Loucy (cell line): Measurements from ENCODE around the gene SULT1A3.
"Not testable (repeated sequence)": the region's sequence is repeated elsewhere in the genome, so short reads cannot be mapped to it uniquely, and the experiment has no call there.

ENCODE experiments used
- H2AFZ ChIP-seq: fragments of 200-600 bp; sonication (generic); 2 replicates; pipeline ENCODE4 v1.6.0; 2016; ENCODE audit warnings: antibody characterized with exemption, mild to moderate bottlenecking, low read length, moderate library complexity
- H3F3A ChIP-seq: fragments of 200-600 bp; 2 replicates; pipeline ENCODE4 v1.6.0; 2016; ENCODE audit warnings: antibody characterized with exemption, low read depth, mild to moderate bottlenecking
- H3K27me3 ChIP-seq: fragments of 200-600 bp; sonication (generic); 2 replicates; pipeline ENCODE4 v1.6.1; 2014; ENCODE audit warnings: low read length, mild to moderate bottlenecking; ENCODE audit not compliant: insufficient read depth, poor library complexity, severe bottlenecking
- H3K36me3 ChIP-seq: fragments of 200-600 bp; sonication (generic); 2 replicates; pipeline ENCODE4 v1.6.1; 2016; ENCODE audit warnings: low read length; ENCODE audit not compliant: insufficient read depth
- H3K4me1 ChIP-seq: fragments of 200-600 bp; sonication (generic); 2 replicates; pipeline ENCODE4 v1.5.1; 2014; ENCODE audit warnings: low read length, mild to moderate bottlenecking; ENCODE audit not compliant: insufficient read depth, poor library complexity, severe bottlenecking
- H3K4me2 ChIP-seq: fragments of 200-600 bp; sonication (generic); 2 replicates; pipeline ENCODE4 v1.6.0; 2014; ENCODE audit warnings: antibody characterized with exemption, low read length, low read depth, mild to moderate bottlenecking; ENCODE audit not compliant: poor library complexity, severe bottlenecking
- H3K4me3 ChIP-seq: fragments of 200-600 bp; sonication (generic); 2 replicates; pipeline ENCODE4 v1.5.1; 2014; ENCODE audit warnings: low read length, mild to moderate bottlenecking, mixed read lengths; ENCODE audit not compliant: poor library complexity, severe bottlenecking
- H3K79me2 ChIP-seq: fragments of 200-600 bp; sonication (generic); 2 replicates; pipeline ENCODE4 v1.6.1; 2014; ENCODE audit warnings: low read length; ENCODE audit not compliant: insufficient read depth
- H3K9ac ChIP-seq: fragments of 200-600 bp; sonication (generic); 2 replicates; pipeline ENCODE4 v1.6.0; 2014; ENCODE audit warnings: mild to moderate bottlenecking, low read depth, low read length, moderate library complexity; ENCODE audit not compliant: poor library complexity, severe bottlenecking
- H3K9me2 ChIP-seq: fragments of 200-600 bp; sonication (generic); replicated peaks from 2 replicates; pipeline ENCODE4 v1.6.1; 2016; ENCODE audit warnings: low read depth, low read length, mixed read lengths
- H3K9me3 ChIP-seq: fragments of 200-600 bp; sonication (generic); 2 replicates; pipeline ENCODE4 v1.6.1; 2014; ENCODE audit warnings: mild to moderate bottlenecking, antibody characterized with exemption, low read length, low read depth; ENCODE audit not compliant: insufficient read depth
- H4K20me1 ChIP-seq: fragments of 200-600 bp; sonication (generic); 2 replicates; pipeline ENCODE4 v1.6.0; 2014; ENCODE audit warnings: antibody characterized with exemption, low read length, mild to moderate bottlenecking; ENCODE audit not compliant: insufficient read depth, poor library complexity, severe bottlenecking
- EZH2phosphoT487 ChIP-seq: fragments of 200-600 bp; IDR thresholded peaks from 2 replicates; pipeline ENCODE4 v1.6.1; 2018; ENCODE audit warnings: antibody characterized with exemption, mild to moderate bottlenecking, moderate library complexity, borderline replicate concordance
- TF ChIP-seq, protein P1 (sequence below): fragments of 200-600 bp; sonication (generic); conservative IDR thresholded peaks from 2 replicates; pipeline ENCODE4 v1.5.1; 2014; ENCODE audit warnings: mild to moderate bottlenecking, antibody characterized with exemption, low read length

The SULT1A3 gene

DNA sequence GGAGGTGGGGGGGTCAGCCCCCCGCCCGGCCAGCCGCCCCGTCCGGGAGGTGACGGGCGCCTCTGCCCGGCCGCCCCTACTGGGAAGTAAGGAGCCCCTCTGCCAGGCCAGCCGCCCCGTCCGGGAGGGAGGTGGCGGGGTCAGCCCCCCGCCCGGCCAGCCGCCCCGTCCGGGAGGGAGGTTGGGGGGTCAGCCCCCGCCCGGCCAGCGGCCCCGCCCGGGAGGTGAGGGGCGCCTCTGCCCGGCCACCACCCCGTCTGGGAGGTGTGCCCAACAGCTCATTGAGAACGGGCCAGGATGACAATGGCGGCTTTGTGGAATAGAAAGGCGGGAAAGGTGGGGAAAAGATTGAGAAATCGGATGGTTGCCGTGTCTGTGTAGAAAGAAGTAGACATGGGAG lies 28.9 kb upstream of the SULT1A3 start:
- H3K79me2 ChIP-seq, H3K36me3 ChIP-seq, H3K9me2 ChIP-seq, H3F3A ChIP-seq, H3K9ac ChIP-seq, H3K4me2 ChIP-seq, H3K9me3 ChIP-seq, H4K20me1 ChIP-seq, H2AFZ ChIP-seq, H3K4me3 ChIP-seq, H3K27me3 ChIP-seq, H3K4me1 ChIP-seq: not testable (repeated sequence)

DNA sequence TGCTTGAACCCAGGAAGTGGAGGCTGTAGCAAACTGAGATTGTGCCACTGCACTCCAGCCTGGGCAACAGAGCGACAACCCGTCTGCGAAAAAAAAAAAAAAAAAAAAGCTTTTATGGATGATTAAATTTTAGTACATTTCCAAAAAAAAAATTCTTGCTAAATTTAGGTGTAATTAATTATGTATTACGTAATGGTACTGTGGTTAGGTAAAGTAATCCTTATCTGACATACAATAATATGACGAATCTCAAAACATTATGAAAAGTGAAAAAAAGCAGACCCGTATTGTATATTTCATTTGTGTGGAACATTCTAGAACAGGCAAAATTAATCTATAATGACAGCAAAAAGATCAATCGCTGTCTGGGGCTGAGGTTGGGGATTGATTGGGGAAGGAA lies 26.0 kb upstream of the SULT1A3 start:
- Histone ChIP-seq H2AFZ (no peak overlapping the region), H4K20me1 (no peaks in the 10 kb centered on the region), H3K4me3 (no peak overlapping the region), H3K36me3 (no peaks in the 10 kb centered on the region), H3K4me1 (no peaks in the 10 kb centered on the region), H3K9ac (no peak overlapping the region), H3F3A (no peaks in the 10 kb centered on the region), H3K4me2 (no peak overlapping the region), H3K79me2 (no peaks in the 10 kb centered on the region), H3K27me3 (no peaks in the 10 kb centered on the region), H3K9me2 (no peaks in the 10 kb centered on the region), H3K9me3 (no peaks in the 10 kb centered on the region)
- TF ChIP-seq EZH2phosphoT487, result no peak
- TF ChIP-seq, protein P1, sequence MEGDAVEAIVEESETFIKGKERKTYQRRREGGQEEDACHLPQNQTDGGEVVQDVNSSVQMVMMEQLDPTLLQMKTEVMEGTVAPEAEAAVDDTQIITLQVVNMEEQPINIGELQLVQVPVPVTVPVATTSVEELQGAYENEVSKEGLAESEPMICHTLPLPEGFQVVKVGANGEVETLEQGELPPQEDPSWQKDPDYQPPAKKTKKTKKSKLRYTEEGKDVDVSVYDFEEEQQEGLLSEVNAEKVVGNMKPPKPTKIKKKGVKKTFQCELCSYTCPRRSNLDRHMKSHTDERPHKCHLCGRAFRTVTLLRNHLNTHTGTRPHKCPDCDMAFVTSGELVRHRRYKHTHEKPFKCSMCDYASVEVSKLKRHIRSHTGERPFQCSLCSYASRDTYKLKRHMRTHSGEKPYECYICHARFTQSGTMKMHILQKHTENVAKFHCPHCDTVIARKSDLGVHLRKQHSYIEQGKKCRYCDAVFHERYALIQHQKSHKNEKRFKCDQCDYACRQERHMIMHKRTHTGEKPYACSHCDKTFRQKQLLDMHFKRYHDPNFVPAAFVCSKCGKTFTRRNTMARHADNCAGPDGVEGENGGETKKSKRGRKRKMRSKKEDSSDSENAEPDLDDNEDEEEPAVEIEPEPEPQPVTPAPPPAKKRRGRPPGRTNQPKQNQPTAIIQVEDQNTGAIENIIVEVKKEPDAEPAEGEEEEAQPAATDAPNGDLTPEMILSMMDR, result no peak

DNA sequence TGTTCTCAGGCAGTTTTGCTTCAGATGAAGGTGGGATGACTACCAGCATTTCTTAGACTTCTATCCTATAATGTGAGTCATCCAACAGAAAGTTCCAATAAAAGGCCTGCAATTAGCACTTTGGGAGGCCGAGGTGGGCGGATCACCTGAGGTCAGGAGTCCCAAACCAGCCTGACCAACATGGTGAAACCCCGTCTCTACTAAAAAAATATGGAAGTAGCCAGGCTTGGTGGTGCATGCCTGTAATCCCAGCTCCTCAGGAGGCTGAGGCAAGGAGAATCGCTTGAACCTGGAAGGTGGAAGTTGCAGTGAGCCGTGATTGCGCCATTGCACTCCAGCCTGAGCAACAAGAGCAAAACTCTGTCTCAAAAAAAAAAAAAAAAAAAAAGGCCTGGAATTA lies 22.2 kb upstream of the SULT1A3 start:
- not testable (repeated sequence) for H3F3A ChIP-seq, H3K36me3 ChIP-seq

DNA sequence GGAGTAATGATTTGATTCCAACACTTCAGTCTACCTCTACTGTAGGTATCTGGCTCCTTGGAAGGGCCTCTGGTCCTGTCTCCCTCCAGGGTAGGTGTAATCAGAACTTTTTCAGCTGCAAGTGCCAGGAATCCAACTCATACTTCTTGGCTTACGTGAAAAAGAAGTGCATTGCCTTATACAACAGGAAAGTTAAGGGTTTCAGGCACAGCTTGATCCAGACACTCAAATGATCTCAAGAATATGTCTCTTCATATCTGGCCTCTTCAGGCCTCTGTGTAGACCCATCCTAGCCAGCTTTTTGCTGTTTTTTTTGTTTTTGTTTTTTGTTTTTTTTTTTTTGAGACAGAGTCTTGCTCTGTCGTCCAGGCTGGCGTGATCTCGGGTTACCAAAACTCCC lies 19.9 kb upstream of the SULT1A3 start:
- Histone ChIP-seq H4K20me1 (no peaks in the 10 kb centered on the region), H3K4me1 (peaks cover 5% of the 10 kb centered on the region), H3K9me2 (no peaks in the 10 kb centered on the region), H3K4me2 (no peak overlapping the region), H3K27me3 (no peaks in the 10 kb centered on the region), H2AFZ (no peak overlapping the region), H3K9me3 (no peaks in the 10 kb centered on the region), H3K9ac (no peak overlapping the region), H3K79me2 (peaks cover 14% of the 10 kb centered on the region), H3K36me3 (no peaks in the 10 kb centered on the region), H3K4me3 (no peak overlapping the region), H3F3A (no peaks in the 10 kb centered on the region)
- no peak for TF ChIP-seq EZH2phosphoT487
- TF ChIP-seq, protein P1, result no peak

More for the DNA sequence above, 22.2 kb upstream of the SULT1A3 start:
- H2AFZ ChIP-seq, H3K4me1 ChIP-seq, H3K4me3 ChIP-seq, H3K27me3 ChIP-seq, H4K20me1 ChIP-seq, H3K9ac ChIP-seq, H3K4me2 ChIP-seq, H3K9me2 ChIP-seq, H3K79me2 ChIP-seq, H3K9me3 ChIP-seq: not testable (repeated sequence)
